CD4-positive, CD25-positive, alpha-beta regulatory T cell (primary cell): ENCODE results near the gene TWNK. TPM values are rescaled to one million over a fixed set of nuclear protein-coding genes. Genes with fewer than 3 reads are reported as not detected.
A peak's percentile ranks its signal among the peaks of the same experiment; 100 is the strongest.

ENCODE experiments used
- ATAC-seq, 2 donors: fragments of 150-1000 bp; cut with Tn5 transposase; one replicate each; pipeline ENCODE4 v1.10.0; 2021; ENCODE audit warnings: low read depth in 2 of 2, moderate number of reproducible peaks in 2 of 2, moderate library complexity in 1 of 2
- DNase-seq, 3 donors: peaks; one replicate each; pipeline versions ENCODE4 v3.0.0 to v3.0.0-alpha.2; 2012 to 2022; ENCODE audit warnings: mixed read lengths in 1 of 3
- H3K27ac ChIP-seq: one replicate; pipeline ENCODE4 v1.7.0; 2013; ENCODE audit warnings: mild to moderate bottlenecking, low read length; ENCODE audit not compliant: insufficient read depth, poor library complexity, severe bottlenecking
- H3K27me3 ChIP-seq: one replicate; pipeline ENCODE4 v1.7.0; 2013; ENCODE audit warnings: low read length; ENCODE audit not compliant: control insufficient read depth, insufficient read depth
- H3K36me3 ChIP-seq: one replicate; pipeline ENCODE4 v1.7.0; 2013; ENCODE audit warnings: mild to moderate bottlenecking, low read length, moderate library complexity; ENCODE audit not compliant: control insufficient read depth, insufficient read depth
- H3K4me1 ChIP-seq: 2 replicates; pipeline ENCODE4 v1.7.0; 2013; ENCODE audit warnings: mild to moderate bottlenecking, low read length; ENCODE audit not compliant: insufficient read depth, control insufficient read depth, poor library complexity, severe bottlenecking
- H3K4me3 ChIP-seq: one replicate; pipeline ENCODE4 v1.7.0; 2013; ENCODE audit warnings: low read depth, mild to moderate bottlenecking, low read length, moderate library complexity
- H3K9me3 ChIP-seq, 2 experiments: 1 replicate in 1 of 2; 2 replicates in 1 of 2; pipeline ENCODE4 v1.7.0; 2013; ENCODE audit warnings: low read length in 2 of 2, mild to moderate bottlenecking in 1 of 2, moderate library complexity in 1 of 2; ENCODE audit not compliant: control insufficient read depth in 2 of 2
- H3K27ac Mint-ChIP-seq, 3 donors: one replicate each; pipeline ENCODE4 v1.8.0; 2020 to 2022; ENCODE audit warnings: mild to moderate bottlenecking in 3 of 3, mixed read lengths in 3 of 3, moderate library complexity in 2 of 3
- H3K27me3 Mint-ChIP-seq: one replicate; pipeline ENCODE4 v1.8.0; 2022; ENCODE audit warnings: mild to moderate bottlenecking, mixed read lengths
- H3K36me3 Mint-ChIP-seq: one replicate; pipeline ENCODE4 v1.8.0; 2020; ENCODE audit warnings: mixed read lengths
- H3K4me1 Mint-ChIP-seq, 4 donors: one replicate each; pipeline ENCODE4 v1.8.0; 2020 to 2022; ENCODE audit warnings: mixed read lengths in 4 of 4, mild to moderate bottlenecking in 1 of 4
- H3K4me3 Mint-ChIP-seq, 4 donors: one replicate each; pipeline ENCODE4 v1.8.0; 2020 to 2022; ENCODE audit warnings: mild to moderate bottlenecking in 4 of 4, mixed read lengths in 4 of 4, moderate library complexity in 3 of 4
- H3K9me3 Mint-ChIP-seq, 7 donors: one replicate each; pipeline ENCODE4 v1.8.0; 2020 to 2022; ENCODE audit warnings: mixed read lengths in 7 of 7, mild to moderate bottlenecking in 3 of 7, moderate library complexity in 2 of 7
- polyA plus RNA-seq, 4 donors: library from polyadenylated mRNA; unstranded; fragments of 300-500 nt; fragmentation: Illumina TruSeq; gene quantifications; one replicate each; pipeline ENCODE4 v1.2.3, GENCODE V29; 2021
- total RNA-seq: library from RNA; stranded (reverse); gene quantifications from one replicate; pipeline ENCODE4 v1.2.3, GENCODE V29; 2022

TWNK gene
- total and polyA plus RNA-seq, 5 donors from 2014 or later = 3.4 to 12.8 (median 5.6) TPM

DNA sequence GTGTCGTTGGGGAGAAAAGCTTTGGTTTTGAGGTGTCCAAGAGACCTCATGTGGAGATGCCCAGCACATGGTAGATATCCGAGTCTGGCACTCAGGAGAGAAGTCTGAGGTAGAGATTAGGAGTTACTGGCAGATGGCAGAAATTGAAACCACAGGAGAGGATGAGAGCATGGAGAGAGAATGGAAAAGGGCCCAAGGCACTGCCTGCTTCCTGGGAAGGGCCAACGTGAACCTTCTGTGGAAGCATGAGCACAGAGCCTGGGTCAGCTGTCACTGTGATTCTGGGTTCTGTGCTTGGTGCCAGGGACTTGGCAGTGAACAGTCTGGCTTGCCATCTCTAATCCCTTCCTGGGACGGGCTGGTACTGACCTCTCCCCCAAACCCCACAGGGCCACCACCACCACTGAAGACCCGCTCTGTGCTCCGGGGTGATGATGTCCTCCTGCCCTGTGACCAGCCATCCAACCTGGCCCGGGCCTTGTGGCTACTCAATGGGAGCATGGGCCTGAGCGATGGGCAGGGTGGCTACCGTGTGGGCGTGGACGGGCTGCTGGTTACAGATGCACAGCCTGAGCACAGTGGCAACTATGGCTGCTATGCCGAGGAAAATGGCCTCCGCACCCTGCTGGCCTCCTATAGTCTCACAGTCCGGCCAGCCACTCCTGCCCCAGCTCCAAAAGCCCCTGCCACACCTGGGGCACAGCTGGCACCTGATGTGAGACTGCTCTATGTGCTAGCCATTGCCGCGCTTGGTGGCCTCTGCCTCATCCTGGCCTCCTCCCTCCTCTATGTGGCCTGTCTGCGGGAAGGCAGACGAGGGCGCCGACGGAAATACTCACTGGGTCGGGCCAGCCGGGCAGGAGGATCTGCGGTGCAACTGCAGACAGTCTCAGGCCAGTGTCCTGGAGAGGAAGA lies 4.2 kb upstream of the TWNK start:
- H3K27me3 ChIP-seq = no peaks in the 10 kb centered on the region
- no peak overlapping the region for H3K27ac ChIP-seq
- peaks cover 23% of the 10 kb centered on the region for H3K36me3 Mint-ChIP-seq
- no peaks in the 10 kb centered on the region for H3K9me3 ChIP-seq
- H3K9me3 Mint-ChIP-seq = no peaks in the 10 kb centered on the region
- no peaks in the 10 kb centered on the region for H3K27me3 Mint-ChIP-seq
- H3K4me1 ChIP-seq = peaks cover 17% of the 10 kb centered on the region
- H3K4me3 ChIP-seq = no peak overlapping the region
- H3K4me1 Mint-ChIP-seq = peaks cover 0 to 44% (median 25%) of the 10 kb centered on the region in 4 donors
- no peak for DNase-seq
- H3K36me3 ChIP-seq = peaks cover 21% of the 10 kb centered on the region
- no peak for ATAC-seq
- H3K27ac Mint-ChIP-seq = no peak overlapping the region
- no peak overlapping the region for H3K4me3 Mint-ChIP-seq

DNA sequence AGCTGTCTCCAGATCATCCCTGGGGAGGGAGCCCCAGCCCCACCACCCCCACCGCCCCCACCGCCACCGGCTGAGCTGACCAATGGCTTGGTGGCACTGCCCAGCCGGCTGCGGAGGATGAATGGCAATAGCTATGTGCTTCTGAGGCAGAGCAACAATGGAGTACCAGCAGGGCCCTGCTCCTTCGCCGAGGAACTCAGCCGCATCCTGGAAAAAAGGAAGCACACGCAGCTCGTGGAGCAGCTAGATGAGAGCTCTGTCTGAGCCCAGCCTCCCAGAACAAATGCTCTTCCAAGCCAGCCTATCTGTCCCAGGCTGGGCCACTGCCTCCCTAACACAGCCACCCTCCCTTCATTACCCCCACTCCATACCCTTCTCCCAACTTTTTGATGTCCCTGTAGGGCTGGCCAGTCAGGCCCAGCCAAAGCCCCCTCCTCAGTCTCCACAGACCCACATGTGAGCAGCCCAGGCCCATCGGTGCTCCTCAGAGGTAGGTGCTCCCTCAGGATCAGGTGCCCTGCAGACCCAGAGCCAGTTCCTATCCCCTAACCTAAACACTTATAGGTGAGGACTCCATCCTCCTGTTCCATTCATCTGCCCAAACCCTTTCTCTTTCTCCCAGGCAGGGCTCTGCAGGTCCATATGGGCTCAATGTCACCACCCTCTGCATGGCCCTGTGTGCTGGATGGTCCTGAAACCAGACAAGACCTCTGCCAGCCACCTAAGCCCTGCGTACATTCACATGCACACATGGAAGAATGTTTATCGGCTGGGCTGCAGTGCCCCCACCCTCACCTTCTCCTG lies 3.3 kb upstream of the TWNK start:
- DNase-seq (no peak), ATAC-seq (no peak)
- no peak overlapping the region for H3K4me3 ChIP-seq
- H3K36me3 Mint-ChIP-seq = peaks cover 22% of the 10 kb centered on the region
- H3K27ac ChIP-seq = no peak overlapping the region
- no peaks in the 10 kb centered on the region for H3K27me3 ChIP-seq
- no peaks in the 10 kb centered on the region for H3K27me3 Mint-ChIP-seq
- no peaks in the 10 kb centered on the region for H3K9me3 Mint-ChIP-seq
- peaks cover 0 to 49% (median 25%) of the 10 kb centered on the region in 4 donors for H3K4me1 Mint-ChIP-seq
- no peaks in the 10 kb centered on the region for H3K9me3 ChIP-seq
- H3K4me1 ChIP-seq = peaks cover 22% of the 10 kb centered on the region
- peak overlapping the region in 1 of 3 donors; percentile 73 for H3K27ac Mint-ChIP-seq
- peak overlapping the region in 1 of 4 donors; percentile 48 for H3K4me3 Mint-ChIP-seq
- peaks cover 21% of the 10 kb centered on the region for H3K36me3 ChIP-seq

DNA sequence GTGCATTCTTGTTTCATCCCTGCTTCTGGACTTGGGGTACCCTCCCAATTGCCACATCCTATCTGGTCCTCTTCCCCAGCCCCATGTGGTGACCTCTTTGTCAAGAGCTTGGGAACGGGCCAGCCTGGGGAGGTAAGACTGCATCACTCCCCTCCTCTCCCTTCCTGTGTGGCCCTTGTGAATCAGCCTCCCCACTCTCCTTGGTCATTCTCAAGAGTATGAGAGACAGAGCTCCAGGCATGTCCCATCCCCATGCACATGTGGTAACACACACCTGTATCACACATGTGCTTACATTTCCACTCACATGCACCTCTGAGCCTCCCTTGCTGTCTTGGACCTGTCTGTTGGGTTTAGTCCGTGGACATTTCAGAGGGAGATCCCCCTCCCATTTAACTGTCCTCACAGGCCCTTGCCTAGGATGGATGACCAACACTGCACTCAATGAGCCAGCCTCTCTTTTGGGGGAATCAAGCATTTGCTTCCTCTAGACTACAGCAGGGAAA lies 2.6 kb upstream of the TWNK start:
- H3K27me3 Mint-ChIP-seq = no peaks in the 10 kb centered on the region
- H3K9me3 ChIP-seq = no peaks in the 10 kb centered on the region
- H3K36me3 ChIP-seq = peaks cover 21% of the 10 kb centered on the region
- H3K4me1 Mint-ChIP-seq = peaks cover 0 to 55% (median 28%) of the 10 kb centered on the region in 4 donors
- DNase-seq (no peak), ATAC-seq (no peak)
- H3K27me3 ChIP-seq = no peaks in the 10 kb centered on the region
- peak overlapping the region in 1 of 3 donors; percentile 8 for H3K27ac Mint-ChIP-seq
- H3K36me3 Mint-ChIP-seq = peaks cover 23% of the 10 kb centered on the region
- no peaks in the 10 kb centered on the region for H3K9me3 Mint-ChIP-seq
- no peak overlapping the region for H3K4me3 ChIP-seq
- peaks cover 22% of the 10 kb centered on the region for H3K4me1 ChIP-seq
- H3K4me3 Mint-ChIP-seq = peak overlapping the region; percentile 35 to 68 (median 40)
- no peak overlapping the region for H3K27ac ChIP-seq

DNA sequence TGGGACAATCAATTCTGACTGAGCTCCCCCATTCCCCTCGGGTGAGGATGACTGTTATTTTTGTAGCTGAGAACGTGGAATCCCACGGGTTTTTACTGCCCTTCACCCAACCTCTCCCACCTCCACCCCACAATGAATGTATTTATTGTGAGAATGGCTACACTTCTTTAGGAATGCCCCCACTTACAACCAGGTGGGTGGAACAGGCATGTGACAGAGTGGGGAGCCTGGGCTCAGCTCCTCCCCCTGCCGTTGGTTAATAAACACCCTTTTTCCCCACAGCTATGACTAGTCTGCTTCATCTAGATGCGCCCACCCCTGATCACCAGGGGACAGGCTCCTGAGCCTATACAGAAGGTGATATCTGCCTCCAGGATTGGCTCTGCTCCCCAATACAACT lies 2.0 kb upstream of the TWNK start:
- peak overlapping the region; percentile 35 to 97 (median 70) for H3K4me3 Mint-ChIP-seq
- no peaks in the 10 kb centered on the region for H3K27me3 Mint-ChIP-seq
- no peak overlapping the region for H3K27ac ChIP-seq
- H3K4me3 ChIP-seq = no peak overlapping the region
- H3K9me3 Mint-ChIP-seq = no peaks in the 10 kb centered on the region
- no peaks in the 10 kb centered on the region for H3K27me3 ChIP-seq
- peak overlapping the region in 1 of 3 donors; percentile 15 for H3K27ac Mint-ChIP-seq
- H3K36me3 ChIP-seq = peaks cover 22% of the 10 kb centered on the region
- H3K36me3 Mint-ChIP-seq = peaks cover 23% of the 10 kb centered on the region
- peaks cover 24% of the 10 kb centered on the region for H3K4me1 ChIP-seq
- no peaks in the 10 kb centered on the region for H3K9me3 ChIP-seq
- DNase-seq = no peak
- ATAC-seq = no peak
- peaks cover 0 to 58% (median 29%) of the 10 kb centered on the region in 4 donors for H3K4me1 Mint-ChIP-seq

DNA sequence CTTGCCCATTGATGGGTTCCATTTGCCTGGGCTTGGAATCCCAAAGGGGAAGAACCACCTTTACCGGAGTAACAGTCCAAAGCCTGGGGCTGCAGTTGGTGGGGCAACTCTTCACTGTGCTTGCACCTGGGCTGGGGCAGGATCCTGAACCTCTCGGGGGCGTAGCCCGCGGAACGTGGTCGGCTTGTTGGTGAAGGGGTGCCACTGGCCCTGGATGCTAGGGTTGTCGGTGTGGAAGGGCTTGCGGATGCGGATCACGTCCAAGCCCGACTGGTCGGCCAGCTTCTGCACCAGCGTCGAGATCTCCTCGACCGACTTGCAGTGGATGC lies 756 bp upstream of the TWNK start:
- peak overlapping the region; percentile 96 to 99 (median 98) for H3K4me3 Mint-ChIP-seq
- H3K9me3 Mint-ChIP-seq = no peaks in the 10 kb centered on the region

DNA sequence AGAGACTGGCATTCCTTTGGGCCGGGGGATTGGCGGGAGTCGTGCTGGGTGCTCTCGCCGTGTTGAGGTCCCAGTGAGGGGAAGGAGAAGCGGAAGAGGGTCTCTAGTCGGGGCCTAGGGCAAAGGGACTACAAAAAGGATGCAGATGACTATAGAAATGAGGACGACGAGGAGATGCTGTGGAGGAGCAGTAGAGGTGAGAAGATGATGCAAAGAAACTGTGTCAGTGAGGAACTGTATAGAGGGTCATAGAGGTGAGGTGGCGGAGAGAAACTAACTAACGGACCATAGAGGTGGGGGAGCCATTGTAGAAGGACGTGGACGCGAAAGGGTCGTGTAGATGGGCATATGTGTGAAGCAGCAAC lies 324 bp downstream of the TWNK start:
- no peaks in the 10 kb centered on the region for H3K27me3 Mint-ChIP-seq
- H3K9me3 Mint-ChIP-seq = no peaks in the 10 kb centered on the region
- peak overlapping the region; percentile 82 for H3K4me3 ChIP-seq
- no peaks in the 10 kb centered on the region for H3K27me3 ChIP-seq
- peaks cover 0 to 67% (median 36%) of the 10 kb centered on the region in 4 donors for H3K4me1 Mint-ChIP-seq
- H3K36me3 ChIP-seq = peaks cover 26% of the 10 kb centered on the region
- DNase-seq (peak in 1 of 3 donors; percentile 18), ATAC-seq (no peak)
- H3K27ac Mint-ChIP-seq = peak overlapping the region; percentile 57 to 92 (median 79)
- no peaks in the 10 kb centered on the region for H3K9me3 ChIP-seq
- peaks cover 21% of the 10 kb centered on the region for H3K36me3 Mint-ChIP-seq
- peaks cover 27% of the 10 kb centered on the region for H3K4me1 ChIP-seq
- H3K27ac ChIP-seq = peak overlapping the region; percentile 76
- H3K4me3 Mint-ChIP-seq = peak overlapping the region; percentile 96 to 99 (median 98)

More for the DNA sequence above, 756 bp upstream of the TWNK start:
- Histone ChIP-seq H3K27me3 (no peaks in the 10 kb centered on the region), H3K36me3 (peaks cover 26% of the 10 kb centered on the region), H3K9me3 (no peaks in the 10 kb centered on the region), H3K4me1 (peaks cover 27% of the 10 kb centered on the region), H3K4me3 (peak overlapping the region; percentile 82), H3K27ac (no peak overlapping the region)
- peak overlapping the region in 2 of 3 donors; percentile 79 to 92 for H3K27ac Mint-ChIP-seq
- H3K27me3 Mint-ChIP-seq = no peaks in the 10 kb centered on the region
- DNase-seq (no peak), ATAC-seq (no peak)
- H3K36me3 Mint-ChIP-seq = peaks cover 28% of the 10 kb centered on the region
- peaks cover 0 to 69% (median 36%) of the 10 kb centered on the region in 4 donors for H3K4me1 Mint-ChIP-seq

DNA sequence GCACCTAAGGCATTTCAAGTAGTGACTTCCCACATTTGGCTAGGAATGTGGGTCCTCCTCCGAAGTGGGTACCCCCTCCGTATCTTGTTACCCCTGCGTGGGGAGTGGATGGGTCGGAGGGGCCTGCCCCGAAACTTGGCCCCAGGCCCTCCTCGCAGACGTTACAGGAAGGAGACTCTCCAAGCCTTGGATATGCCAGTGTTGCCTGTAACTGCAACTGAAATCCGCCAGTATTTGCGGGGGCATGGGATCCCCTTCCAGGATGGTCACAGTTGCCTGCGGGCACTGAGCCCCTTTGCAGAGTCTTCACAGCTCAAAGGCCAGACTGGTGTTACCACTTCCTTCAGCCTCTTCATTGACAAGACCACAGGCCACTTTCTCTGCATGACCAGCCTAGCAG lies 823 bp downstream of the TWNK start:
- Histone ChIP-seq H3K27me3 (no peaks in the 10 kb centered on the region), H3K4me1 (peaks cover 27% of the 10 kb centered on the region), H3K36me3 (peaks cover 25% of the 10 kb centered on the region), H3K27ac (no peak overlapping the region), H3K9me3 (no peaks in the 10 kb centered on the region), H3K4me3 (peak overlapping the region; percentile 82)
- no peak for ATAC-seq
- no peaks in the 10 kb centered on the region for H3K9me3 Mint-ChIP-seq
- no peaks in the 10 kb centered on the region for H3K27me3 Mint-ChIP-seq
- H3K36me3 Mint-ChIP-seq = peaks cover 17% of the 10 kb centered on the region
- H3K27ac Mint-ChIP-seq = peak overlapping the region; percentile 57 to 92 (median 79)
- no peak for DNase-seq
- H3K4me1 Mint-ChIP-seq = peaks cover 0 to 65% (median 35%) of the 10 kb centered on the region in 4 donors
- peak overlapping the region; percentile 96 to 99 (median 98) for H3K4me3 Mint-ChIP-seq
